ENCODE measurements around the gene JPH2. TPM values are rescaled to one million over a fixed set of nuclear protein-coding genes. Genes with fewer than 3 reads are reported as not detected.
A peak's percentile ranks its signal among the peaks of the same experiment; 100 is the strongest.

The JPH2 gene
- total RNA-seq, 1 donor from 2014 or later: 151 TPM

DNA sequence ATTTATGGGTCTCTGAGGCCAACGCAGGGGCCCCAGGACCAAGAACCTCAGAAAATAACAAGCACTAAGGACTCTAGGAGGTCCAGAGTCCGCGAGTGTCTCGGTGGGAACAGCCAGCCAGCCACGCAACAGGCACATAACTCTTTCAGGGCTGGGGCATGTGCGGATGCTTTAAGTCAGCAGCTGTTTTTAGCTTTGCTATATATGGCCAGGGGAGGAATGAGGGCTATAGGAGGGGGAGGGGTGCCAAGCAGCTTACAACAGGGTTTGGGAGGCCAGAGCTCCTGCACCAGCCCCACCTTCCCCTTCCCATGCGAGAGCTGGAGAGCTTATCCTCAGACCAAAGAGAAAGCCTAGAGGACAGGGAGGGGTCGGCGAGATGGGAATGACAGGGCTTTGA is 6.2 kb downstream of the JPH2 start:
- Histone ChIP-seq H3K4me3 (peak overlapping the region; percentile 72), H3K27me3 (ENCODE audit: low read depth) (peaks cover 3% of the 10 kb centered on the region), H3K9me3 (replicated peaks) (no peaks in the 10 kb centered on the region), H3K4me1 (peaks cover 67% of the 10 kb centered on the region), H3K36me3 (no peaks in the 10 kb centered on the region), H3K27ac (replicated peaks) (peak overlapping the region; percentile 94)
- TF ChIP-seq, protein P1, sequence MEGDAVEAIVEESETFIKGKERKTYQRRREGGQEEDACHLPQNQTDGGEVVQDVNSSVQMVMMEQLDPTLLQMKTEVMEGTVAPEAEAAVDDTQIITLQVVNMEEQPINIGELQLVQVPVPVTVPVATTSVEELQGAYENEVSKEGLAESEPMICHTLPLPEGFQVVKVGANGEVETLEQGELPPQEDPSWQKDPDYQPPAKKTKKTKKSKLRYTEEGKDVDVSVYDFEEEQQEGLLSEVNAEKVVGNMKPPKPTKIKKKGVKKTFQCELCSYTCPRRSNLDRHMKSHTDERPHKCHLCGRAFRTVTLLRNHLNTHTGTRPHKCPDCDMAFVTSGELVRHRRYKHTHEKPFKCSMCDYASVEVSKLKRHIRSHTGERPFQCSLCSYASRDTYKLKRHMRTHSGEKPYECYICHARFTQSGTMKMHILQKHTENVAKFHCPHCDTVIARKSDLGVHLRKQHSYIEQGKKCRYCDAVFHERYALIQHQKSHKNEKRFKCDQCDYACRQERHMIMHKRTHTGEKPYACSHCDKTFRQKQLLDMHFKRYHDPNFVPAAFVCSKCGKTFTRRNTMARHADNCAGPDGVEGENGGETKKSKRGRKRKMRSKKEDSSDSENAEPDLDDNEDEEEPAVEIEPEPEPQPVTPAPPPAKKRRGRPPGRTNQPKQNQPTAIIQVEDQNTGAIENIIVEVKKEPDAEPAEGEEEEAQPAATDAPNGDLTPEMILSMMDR (IDR thresholded peaks at IDR 0.05; ENCODE audit: borderline replicate concordance): no peak
- intact Hi-C loops (cut with micrococcal nuclease): no loop called here
- DNase-seq: peak; percentile 72

DNA sequence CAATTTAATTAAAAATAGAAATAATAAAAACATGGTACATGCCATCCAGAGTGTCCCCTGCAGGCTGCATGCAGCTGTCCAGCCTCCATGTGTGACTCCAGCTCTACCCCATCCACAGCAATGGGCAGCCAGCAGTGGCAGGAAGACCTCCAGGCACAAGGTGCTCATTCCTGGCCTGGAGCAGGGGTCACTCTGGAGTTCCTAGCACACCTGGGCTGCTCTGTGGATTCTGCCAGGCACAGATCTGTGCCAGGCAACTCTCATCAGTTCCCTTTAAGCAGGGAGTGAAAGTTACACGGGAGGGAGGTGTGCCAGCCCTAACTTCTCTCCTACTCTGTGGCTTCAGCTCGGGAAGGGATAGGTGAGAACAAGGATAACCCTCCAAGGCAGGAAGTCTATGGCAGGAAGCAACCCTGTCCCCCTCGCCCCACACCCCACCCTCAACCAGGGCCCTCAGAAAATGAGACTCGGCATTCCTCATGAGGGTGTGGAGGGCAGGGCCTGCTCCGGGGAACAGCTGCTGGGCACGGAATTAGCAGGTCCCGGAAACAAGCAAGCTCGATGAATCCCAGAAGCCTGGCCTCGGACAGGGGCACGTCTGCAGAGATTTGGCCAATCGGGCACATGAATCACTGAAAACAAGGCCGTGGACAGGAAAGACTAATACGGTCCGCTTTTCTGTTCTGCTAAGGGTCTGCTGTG is 10.0 kb downstream of the JPH2 start:
- DNase-seq: no peak
- peaks cover 5% of the 10 kb centered on the region for H3K36me3 ChIP-seq
- H3K4me1 ChIP-seq: peaks cover 92% of the 10 kb centered on the region
- peak overlapping the region; percentile 37 for H3K4me3 ChIP-seq
- intact Hi-C loops (cut with micrococcal nuclease): no loop called here
- H3K27ac ChIP-seq (replicated peaks): peak overlapping the region; percentile 94
- no peaks in the 10 kb centered on the region for H3K27me3 ChIP-seq (ENCODE audit: low read depth)
- TF ChIP-seq, protein P1 (IDR thresholded peaks at IDR 0.05; ENCODE audit: borderline replicate concordance): no peak
- no peaks in the 10 kb centered on the region for H3K9me3 ChIP-seq (replicated peaks)

DNA sequence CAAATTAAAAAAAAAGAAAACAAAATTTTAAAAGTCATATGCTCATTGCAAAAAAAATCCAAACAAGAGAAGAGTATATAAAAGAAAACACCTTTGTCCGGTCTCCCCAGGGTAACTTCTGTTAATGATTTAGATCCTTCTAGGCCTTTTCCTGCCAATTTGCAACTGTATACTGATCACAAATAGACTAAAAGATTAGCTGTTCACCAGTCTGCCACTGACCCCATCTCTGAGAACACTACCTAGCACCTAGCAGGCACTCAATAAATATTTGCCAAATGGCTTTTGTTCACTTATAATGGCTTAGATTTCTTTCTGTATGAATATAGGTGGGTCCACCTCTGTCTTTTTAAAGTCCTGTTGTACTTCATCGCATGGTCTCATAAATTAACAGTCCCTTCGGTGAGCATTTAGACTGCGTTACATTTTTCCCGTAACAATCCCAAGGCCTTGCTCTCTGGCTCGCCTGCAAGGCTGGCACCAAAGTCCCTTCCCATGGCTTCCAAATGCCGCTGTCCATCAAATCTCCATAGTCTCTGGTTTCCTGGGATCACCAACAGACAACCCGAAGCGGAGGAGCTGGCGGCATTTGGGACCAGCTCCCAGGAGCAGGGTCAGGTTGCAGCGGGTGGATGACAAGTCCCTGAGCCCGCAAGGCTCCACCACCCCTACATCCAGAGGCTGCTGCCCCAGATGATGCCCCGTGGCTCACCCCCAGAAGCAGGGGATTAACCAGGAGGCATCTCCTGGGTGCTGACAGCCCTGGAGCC is 11.8 kb downstream of the JPH2 start:
- TF ChIP-seq, protein P1 (IDR thresholded peaks at IDR 0.05; ENCODE audit: borderline replicate concordance): no peak
- peak overlapping the region; percentile 94 for H3K27ac ChIP-seq (replicated peaks)
- no peaks in the 10 kb centered on the region for H3K9me3 ChIP-seq (replicated peaks)
- H3K4me3 ChIP-seq: peak overlapping the region; percentile 21
- no peaks in the 10 kb centered on the region for H3K27me3 ChIP-seq (ENCODE audit: low read depth)
- H3K36me3 ChIP-seq: peaks cover 5% of the 10 kb centered on the region
- DNase-seq: no peak
- intact Hi-C loops (cut with micrococcal nuclease): no loop called here
- peaks cover 92% of the 10 kb centered on the region for H3K4me1 ChIP-seq

DNA sequence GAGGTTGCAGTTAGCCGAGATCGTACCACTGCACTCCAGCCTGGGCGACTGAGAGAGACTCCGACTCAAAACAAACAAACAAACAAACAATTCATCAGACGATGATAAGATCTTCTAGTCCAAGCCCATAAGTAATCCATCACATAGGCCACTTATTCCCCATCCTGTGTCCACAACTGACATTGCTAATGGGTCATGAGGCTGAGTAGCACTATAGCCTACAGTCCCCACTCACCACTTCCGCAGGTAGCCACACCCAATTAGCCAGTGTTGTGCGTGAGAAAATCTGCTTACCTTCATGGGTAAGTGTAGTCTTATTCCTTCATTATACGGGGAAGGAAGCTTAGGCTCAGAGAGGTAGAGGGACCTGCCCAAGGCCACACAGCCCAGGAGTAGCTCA is 13.1 kb downstream of the JPH2 start:
- Histone ChIP-seq H3K9me3 (replicated peaks) (no peaks in the 10 kb centered on the region), H3K36me3 (peaks cover 5% of the 10 kb centered on the region), H3K27me3 (ENCODE audit: low read depth) (no peaks in the 10 kb centered on the region), H3K27ac (replicated peaks) (peak overlapping the region; percentile 94), H3K4me1 (peaks cover 99% of the 10 kb centered on the region), H3K4me3 (no peak overlapping the region)
- intact Hi-C loops (cut with micrococcal nuclease): no loop called here
- TF ChIP-seq, protein P1 (IDR thresholded peaks at IDR 0.05; ENCODE audit: borderline replicate concordance): no peak
- DNase-seq: no peak

DNA sequence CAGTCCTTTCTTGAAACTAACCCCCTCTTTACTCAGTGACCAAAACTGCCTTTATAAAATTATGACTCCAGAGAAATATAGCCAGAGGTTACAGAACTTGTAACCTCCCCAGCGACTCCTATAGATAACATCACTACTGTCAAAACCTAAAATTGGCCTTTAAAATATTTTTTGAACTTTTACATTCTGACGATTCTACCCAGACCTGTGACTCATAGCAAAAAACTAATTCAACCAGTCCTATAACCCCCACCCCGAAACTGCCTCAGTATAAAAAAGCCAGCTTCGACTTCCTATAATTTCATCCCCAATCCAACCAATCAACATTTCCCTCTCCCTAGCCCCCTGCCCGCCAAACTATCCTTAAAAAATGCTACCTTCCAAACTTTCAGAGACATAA is 13.9 kb downstream of the JPH2 start:
- Histone ChIP-seq H3K9me3 (replicated peaks) (no peaks in the 10 kb centered on the region), H3K4me3 (no peak overlapping the region), H3K4me1 (peaks cover 99% of the 10 kb centered on the region), H3K36me3 (peaks cover 5% of the 10 kb centered on the region), H3K27me3 (ENCODE audit: low read depth) (no peaks in the 10 kb centered on the region), H3K27ac (replicated peaks) (peak overlapping the region; percentile 94)
- intact Hi-C loops (cut with micrococcal nuclease): no loop called here
- DNase-seq: no peak
- TF ChIP-seq, protein P1 (IDR thresholded peaks at IDR 0.05; ENCODE audit: borderline replicate concordance): no peak
